Measurements from ENCODE around the gene LSM3. TPM values are rescaled to one million over a fixed set of nuclear protein-coding genes. Genes with fewer than 3 reads are reported as not detected.

The LSM3 gene
- total and polyA plus RNA-seq, 9 of the 15 experiments (the other 6 are each of a cell fraction or from before 2014, with no cell fraction given), result 33.8 to 203 (median 61.2) TPM

DNA sequence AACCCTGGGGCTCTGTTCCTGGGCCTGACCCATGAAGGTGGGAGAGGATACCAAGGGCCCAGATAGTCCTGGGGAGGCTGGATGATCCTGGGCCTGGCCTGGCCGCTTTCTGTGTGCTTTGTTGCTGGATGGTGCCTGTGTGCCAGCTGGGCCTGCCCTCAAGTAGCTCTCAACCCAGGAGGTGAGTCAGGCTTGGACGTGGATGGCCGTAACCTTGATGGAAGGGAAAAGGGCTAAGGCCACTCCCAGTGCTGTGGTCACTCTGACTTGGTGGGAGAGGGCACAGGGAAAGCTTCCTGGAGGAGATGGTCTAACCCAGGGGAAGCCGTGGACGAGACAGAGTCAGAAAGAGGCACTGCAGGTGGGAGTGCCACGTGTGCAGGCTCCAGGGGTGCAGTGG lies 44.3 kb upstream of the LSM3 start (continued):
- TF ChIP-seq, protein P1, sequence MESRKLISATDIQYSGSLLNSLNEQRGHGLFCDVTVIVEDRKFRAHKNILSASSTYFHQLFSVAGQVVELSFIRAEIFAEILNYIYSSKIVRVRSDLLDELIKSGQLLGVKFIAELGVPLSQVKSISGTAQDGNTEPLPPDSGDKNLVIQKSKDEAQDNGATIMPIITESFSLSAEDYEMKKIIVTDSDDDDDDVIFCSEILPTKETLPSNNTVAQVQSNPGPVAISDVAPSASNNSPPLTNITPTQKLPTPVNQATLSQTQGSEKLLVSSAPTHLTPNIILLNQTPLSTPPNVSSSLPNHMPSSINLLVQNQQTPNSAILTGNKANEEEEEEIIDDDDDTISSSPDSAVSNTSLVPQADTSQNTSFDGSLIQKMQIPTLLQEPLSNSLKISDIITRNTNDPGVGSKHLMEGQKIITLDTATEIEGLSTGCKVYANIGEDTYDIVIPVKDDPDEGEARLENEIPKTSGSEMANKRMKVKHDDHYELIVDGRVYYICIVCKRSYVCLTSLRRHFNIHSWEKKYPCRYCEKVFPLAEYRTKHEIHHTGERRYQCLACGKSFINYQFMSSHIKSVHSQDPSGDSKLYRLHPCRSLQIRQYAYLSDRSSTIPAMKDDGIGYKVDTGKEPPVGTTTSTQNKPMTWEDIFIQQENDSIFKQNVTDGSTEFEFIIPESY (CRISPR knock-in tag; IDR thresholded peaks at IDR 0.05), result no peak
- TF ChIP-seq CC2D1A (IDR thresholded peaks at IDR 0.05) (no peak), HDAC6 (IDR thresholded peaks at IDR 0.05; ENCODE audit: low read depth, low read length) (no peak), GTF3C2 (IDR thresholded peaks at IDR 0.05; ENCODE audit: borderline replicate concordance, extremely low read depth, insufficient read length) (no peak), BACH1 (tag; IDR thresholded peaks at IDR 0.05) (no peak), ZNF699 (CRISPR knock-in tag; IDR thresholded peaks at IDR 0.05; ENCODE audit: insufficient replicate concordance) (no peak)

Measured in K562 (cell line).